Uterus (tissue), 4 donors: ENCODE measurements around the gene PRKX. TPM values are rescaled to one million over a fixed set of nuclear protein-coding genes. Genes with fewer than 3 reads are reported as not detected.
"Not testable (repeated sequence)": the region's sequence is repeated elsewhere in the genome, so short reads cannot be mapped to it uniquely, and the experiment has no call there.

Source experiments
- DNase-seq, 2 donors: peaks; one replicate each; pipeline ENCODE4 v3.0.0-alpha.2; 2019 to 2020
- H3K27ac ChIP-seq, 2 donors: fragments of 200-600 bp; sonication (generic); 1 replicate in 1 of 2; 2 replicates in 1 of 2; pipeline ENCODE4 v1.5.1; 2016 to 2018
- H3K27me3 ChIP-seq, 2 donors: fragments of 200-600 bp; sonication (generic); one replicate each; pipeline ENCODE4 v1.5.1; 2018 to 2019; ENCODE audit warnings: control low read depth in 1 of 2
- H3K36me3 ChIP-seq, 2 donors: fragments of 200-600 bp; sonication (generic); one replicate each; pipeline ENCODE4 v1.5.1; 2019; ENCODE audit warnings: control low read depth in 1 of 2
- H3K4me1 ChIP-seq, 2 donors: fragments of 200-600 bp; sonication (generic); one replicate each; pipeline ENCODE4 v1.5.1; 2018 to 2019; ENCODE audit warnings: control low read depth in 1 of 2
- H3K4me3 ChIP-seq, 2 donors: fragments of 200-600 bp; sonication (generic); 1 replicate in 1 of 2; 2 replicates in 1 of 2; pipeline ENCODE4 v1.5.1; 2018 to 2019; ENCODE audit warnings: mild to moderate bottlenecking in 1 of 2
- H3K9me3 ChIP-seq, 2 donors: fragments of 200-600 bp; sonication (generic); one replicate each; pipeline ENCODE4 v1.5.1; 2019; ENCODE audit warnings: control low read depth in 1 of 2
- POLR2A ChIP-seq, 2 donors: fragments of 450-650 bp; IDR thresholded peaks; one replicate each; pipeline ENCODE4 v1.6.1; 2016; ENCODE audit warnings: antibody characterized with exemption in 2 of 2, mild to moderate bottlenecking in 1 of 2, moderate library complexity in 1 of 2
- intact Hi-C: fragments of 100-400 bp; cut with DNase I; formaldehyde crosslinking; loops from one replicate; pipeline ENCODE4 v1.15.1; 2023; ENCODE audit warnings: low total_unique reads
- total RNA-seq, 4 donors: library from RNA; depleted of rRNA in 3 of 4; stranded (reverse); fragments of >200 nt in 3 of 4; gene quantifications; one replicate each; pipeline versions ENCODE4 v1.1.0 to v1.2.4, GENCODE V29; 2014 to 2023
- TF ChIP-seq, protein P1 (sequence below), 4 experiments: fragments of 200-600 bp in 2 of 4; fragments of 450-650 bp in 2 of 4; sonication (generic) in 2 of 4; IDR thresholded peaks; one replicate each; pipeline ENCODE4 v1.5.1; 2016 to 2019; ENCODE audit warnings: antibody characterized with exemption in 4 of 4, mild to moderate bottlenecking in 2 of 4, moderate library complexity in 1 of 4
- donor health status: DM: yes; HTN: yes; CAD: no.

The PRKX gene
- total RNA-seq, 4 donors from 2014 or later = 8.5 to 27.9 (median 12.0) TPM

DNA sequence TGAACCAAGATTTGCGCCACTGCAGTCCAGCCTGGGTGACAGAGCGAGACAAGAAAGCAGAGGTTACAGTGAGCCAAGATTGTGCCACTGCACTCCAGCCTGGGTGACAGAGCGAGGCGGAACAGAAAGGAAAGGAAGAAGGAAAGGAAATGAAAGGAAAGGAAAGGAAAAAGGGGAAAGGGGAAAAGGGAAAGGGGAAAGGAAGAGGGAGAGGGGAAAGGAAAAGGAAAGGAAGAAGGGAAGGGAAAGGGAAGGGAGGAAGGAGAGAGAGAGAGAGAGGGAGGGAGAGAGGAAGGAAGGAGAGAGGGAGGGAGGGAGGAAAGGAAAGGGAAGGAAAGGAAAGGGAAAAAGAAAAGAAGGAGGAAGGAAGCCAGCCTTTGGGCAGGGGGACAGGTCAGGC lies 76.6 kb downstream of the PRKX start:
- DNase-seq = no peak
- Histone ChIP-seq H3K9me3 (no peaks in the 10 kb centered on the region), H3K4me3 (no peak overlapping the region), H3K4me1 (no peaks in the 10 kb centered on the region), H3K27me3 (no peaks in the 10 kb centered on the region), H3K27ac (no peak overlapping the region), H3K36me3 (no peaks in the 10 kb centered on the region)
- intact Hi-C loops = loop anchor here (10.0 kb wide), 1 partner anchor 522 kb away; no protein-coding TSS in a partner anchor
- TF ChIP-seq, protein P1, sequence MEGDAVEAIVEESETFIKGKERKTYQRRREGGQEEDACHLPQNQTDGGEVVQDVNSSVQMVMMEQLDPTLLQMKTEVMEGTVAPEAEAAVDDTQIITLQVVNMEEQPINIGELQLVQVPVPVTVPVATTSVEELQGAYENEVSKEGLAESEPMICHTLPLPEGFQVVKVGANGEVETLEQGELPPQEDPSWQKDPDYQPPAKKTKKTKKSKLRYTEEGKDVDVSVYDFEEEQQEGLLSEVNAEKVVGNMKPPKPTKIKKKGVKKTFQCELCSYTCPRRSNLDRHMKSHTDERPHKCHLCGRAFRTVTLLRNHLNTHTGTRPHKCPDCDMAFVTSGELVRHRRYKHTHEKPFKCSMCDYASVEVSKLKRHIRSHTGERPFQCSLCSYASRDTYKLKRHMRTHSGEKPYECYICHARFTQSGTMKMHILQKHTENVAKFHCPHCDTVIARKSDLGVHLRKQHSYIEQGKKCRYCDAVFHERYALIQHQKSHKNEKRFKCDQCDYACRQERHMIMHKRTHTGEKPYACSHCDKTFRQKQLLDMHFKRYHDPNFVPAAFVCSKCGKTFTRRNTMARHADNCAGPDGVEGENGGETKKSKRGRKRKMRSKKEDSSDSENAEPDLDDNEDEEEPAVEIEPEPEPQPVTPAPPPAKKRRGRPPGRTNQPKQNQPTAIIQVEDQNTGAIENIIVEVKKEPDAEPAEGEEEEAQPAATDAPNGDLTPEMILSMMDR (IDR thresholded peaks at IDR 0.05) = no peak
- no peak for TF ChIP-seq POLR2A (IDR thresholded peaks at IDR 0.05)

DNA sequence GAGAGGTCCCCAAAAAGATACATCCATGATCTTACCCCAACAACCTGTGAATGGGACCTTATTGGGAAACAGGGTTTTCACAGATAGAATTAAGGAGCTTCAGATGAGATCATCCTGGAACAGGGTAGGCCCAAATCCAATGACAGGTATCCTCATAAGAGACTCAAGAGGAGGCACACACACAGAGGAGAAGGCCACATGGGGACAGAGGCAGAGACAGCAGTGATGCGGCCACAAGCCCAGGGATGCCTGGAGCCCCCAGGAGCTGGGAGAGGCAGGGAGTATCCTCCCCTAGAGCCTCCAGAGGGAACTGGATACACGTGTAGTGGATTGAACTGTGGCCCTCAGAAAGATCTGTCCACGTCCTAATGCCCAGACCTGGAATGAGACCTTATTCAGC lies 82.3 kb downstream of the PRKX start:
- H3K4me3 ChIP-seq = no peak overlapping the region
- intact Hi-C loops = loop anchor here (10.0 kb wide), 1 partner anchor 516 kb away; no protein-coding TSS in a partner anchor
- no peaks in the 10 kb centered on the region for H3K36me3 ChIP-seq
- no peak overlapping the region for H3K27ac ChIP-seq
- H3K4me1 ChIP-seq = no peaks in the 10 kb centered on the region
- no peak for DNase-seq
- no peaks in the 10 kb centered on the region for H3K27me3 ChIP-seq
- no peaks in the 10 kb centered on the region for H3K9me3 ChIP-seq
- TF ChIP-seq POLR2A (IDR thresholded peaks at IDR 0.05) = no peak
- TF ChIP-seq, protein P1 (IDR thresholded peaks at IDR 0.05) = no peak

DNA sequence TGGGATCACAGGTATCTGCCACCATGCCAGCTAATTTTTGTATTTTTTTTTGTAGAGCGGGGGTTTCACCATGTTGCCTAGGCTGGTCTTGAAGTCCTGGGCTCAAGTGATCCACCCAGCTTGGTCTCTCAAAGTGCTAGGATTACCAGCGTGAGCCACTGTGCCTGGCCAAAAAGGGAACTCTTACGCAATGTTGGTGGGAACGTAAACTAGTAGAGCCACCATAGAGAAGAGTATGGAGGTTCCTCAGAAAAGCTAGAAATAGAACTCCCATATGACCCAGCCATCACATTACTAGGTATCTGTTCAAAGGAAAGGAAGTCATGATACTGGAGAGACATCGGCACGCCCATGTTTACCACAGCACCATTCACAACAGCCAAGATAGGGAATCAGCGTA lies 85.9 kb downstream of the PRKX start:
- intact Hi-C loops = no loop called here
- Histone ChIP-seq H3K36me3 (no peaks in the 10 kb centered on the region), H3K27ac (no peak overlapping the region), H3K4me1 (no peaks in the 10 kb centered on the region), H3K4me3 (no peak overlapping the region), H3K9me3 (no peaks in the 10 kb centered on the region), H3K27me3 (no peaks in the 10 kb centered on the region)
- DNase-seq = no peak
- no peak for TF ChIP-seq POLR2A (IDR thresholded peaks at IDR 0.05)
- TF ChIP-seq, protein P1 (IDR thresholded peaks at IDR 0.05) = no peak

DNA sequence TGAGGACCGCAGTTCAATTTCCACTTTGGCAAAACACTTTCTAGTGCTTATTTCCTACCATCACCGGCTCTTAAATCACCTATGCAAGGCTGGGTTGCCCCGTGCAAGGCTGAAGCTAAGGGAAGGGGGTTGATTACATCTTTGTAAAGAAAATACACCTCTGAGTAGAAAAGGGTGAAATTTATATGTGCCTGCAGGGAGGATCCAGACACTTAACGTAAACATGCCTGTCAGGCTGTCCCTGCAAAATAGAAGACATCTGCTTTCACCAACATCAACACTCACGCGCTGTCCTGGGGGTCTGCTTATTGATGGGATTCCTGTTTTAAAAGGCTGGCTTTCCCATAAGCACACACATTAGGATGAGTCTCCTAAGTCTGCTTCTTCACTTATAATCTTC lies 92.0 kb downstream of the PRKX start:
- Histone ChIP-seq H3K4me3 (no peak overlapping the region), H3K27me3 (no peaks in the 10 kb centered on the region), H3K9me3 (no peaks in the 10 kb centered on the region), H3K4me1 (no peaks in the 10 kb centered on the region), H3K27ac (no peak overlapping the region), H3K36me3 (no peaks in the 10 kb centered on the region)
- TF ChIP-seq, protein P1 (IDR thresholded peaks at IDR 0.05) = no peak
- TF ChIP-seq POLR2A (IDR thresholded peaks at IDR 0.05) = no peak
- intact Hi-C loops = no loop called here
- DNase-seq = no peak

DNA sequence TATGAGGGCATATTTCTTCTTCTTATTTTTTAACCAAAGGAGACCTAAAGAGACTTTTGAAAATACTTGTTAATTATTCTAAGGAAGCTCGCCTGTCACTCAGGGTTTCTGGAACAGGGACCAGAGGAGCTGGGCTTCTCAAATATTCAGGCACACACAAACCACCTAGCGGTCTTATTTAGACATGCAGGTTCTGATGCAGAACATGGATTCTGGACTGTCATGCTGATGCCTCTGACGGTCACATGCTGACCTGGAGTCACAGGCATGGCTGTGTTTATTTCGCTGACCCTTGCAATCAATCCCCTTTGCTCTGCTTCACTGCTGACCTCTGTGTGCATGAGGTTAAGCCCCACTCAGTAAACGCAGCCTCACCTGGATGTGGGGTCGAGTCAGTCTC lies 101.7 kb downstream of the PRKX start:
- H3K4me3 ChIP-seq, H3K36me3 ChIP-seq, intact Hi-C loops, H3K27ac ChIP-seq, H3K9me3 ChIP-seq, H3K27me3 ChIP-seq, H3K4me1 ChIP-seq, DNase-seq: not testable (repeated sequence)

DNA sequence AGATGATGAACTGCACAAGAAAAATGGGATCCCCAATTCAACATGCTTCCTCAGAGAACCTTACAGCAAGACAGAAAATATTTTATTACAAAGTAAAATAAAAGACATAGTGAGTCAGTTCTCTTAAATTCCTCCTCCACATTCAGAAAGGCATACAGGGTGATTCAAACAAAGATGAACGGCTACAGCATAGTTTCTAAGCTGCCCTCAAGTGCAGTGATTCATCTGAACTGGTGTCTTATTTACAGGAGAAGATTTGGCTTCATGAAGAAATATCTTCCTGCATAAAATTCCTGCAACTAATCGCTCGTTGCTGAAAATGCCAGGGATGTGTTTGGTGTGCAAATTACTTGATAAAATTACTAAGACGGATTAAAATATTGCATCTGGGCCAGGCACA lies 103.6 kb downstream of the PRKX start:
- Histone ChIP-seq H3K4me1 (no peaks in the 10 kb centered on the region), H3K27me3 (no peaks in the 10 kb centered on the region), H3K27ac (no peak overlapping the region), H3K36me3 (no peaks in the 10 kb centered on the region), H3K9me3 (no peaks in the 10 kb centered on the region), H3K4me3 (no peak overlapping the region)
- DNase-seq = no peak
- TF ChIP-seq, protein P1 (IDR thresholded peaks at IDR 0.05) = no peak
- TF ChIP-seq POLR2A (IDR thresholded peaks at IDR 0.05) = no peak
- intact Hi-C loops = no loop called here
